Tibial nerve (tissue), 4 donors: ENCODE data around the gene ABCC4.

Source experiments
- EP300 ChIP-seq, 2 donors: sonication (generic); formaldehyde crosslinking; IDR thresholded peaks; one replicate each; pipeline ENCODE4 v1.6.1; 2017; ENCODE audit warnings: antibody characterized with exemption in 2 of 2, mild to moderate bottlenecking in 1 of 2
- POLR2A ChIP-seq, 2 donors: fragments of 450-650 bp; IDR thresholded peaks; one replicate each; pipeline ENCODE4 v1.6.1; 2017; ENCODE audit warnings: antibody characterized with exemption in 2 of 2, mild to moderate bottlenecking in 2 of 2, moderate library complexity in 2 of 2
- TF ChIP-seq, protein P1 (sequence below), 5 experiments: fragments of 200-600 bp in 3 of 5; fragments of 450-650 bp in 2 of 5; sonication (generic) in 3 of 5; IDR thresholded peaks; one replicate each; pipeline ENCODE4 v1.5.1; 2016 to 2019; ENCODE audit warnings: antibody characterized with exemption in 5 of 5, mild to moderate bottlenecking in 3 of 5, moderate library complexity in 2 of 5

DNA sequence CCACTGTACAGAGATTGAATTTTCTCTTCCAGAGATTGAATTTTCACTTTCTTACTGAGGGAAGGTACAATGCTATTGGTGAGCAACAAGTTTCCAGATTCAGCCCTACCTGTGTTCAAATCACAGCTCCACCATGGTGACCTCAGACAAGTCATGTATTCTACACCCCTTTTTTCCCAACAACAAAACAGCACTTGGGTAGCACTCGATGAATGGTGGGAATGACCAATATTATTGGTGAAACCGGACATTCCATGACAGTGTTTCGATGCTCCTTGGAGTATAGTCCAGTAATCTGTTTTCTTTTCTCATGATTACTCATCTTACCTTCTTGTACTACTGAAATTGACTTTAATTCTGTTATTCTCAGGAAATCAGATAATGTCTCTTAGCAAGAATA lies 322.7 kb downstream of the ABCC4 start:
- TF ChIP-seq POLR2A (IDR thresholded peaks at IDR 0.05) (no peak), EP300 (IDR thresholded peaks at IDR 0.05) (no peak)
- TF ChIP-seq, protein P1, sequence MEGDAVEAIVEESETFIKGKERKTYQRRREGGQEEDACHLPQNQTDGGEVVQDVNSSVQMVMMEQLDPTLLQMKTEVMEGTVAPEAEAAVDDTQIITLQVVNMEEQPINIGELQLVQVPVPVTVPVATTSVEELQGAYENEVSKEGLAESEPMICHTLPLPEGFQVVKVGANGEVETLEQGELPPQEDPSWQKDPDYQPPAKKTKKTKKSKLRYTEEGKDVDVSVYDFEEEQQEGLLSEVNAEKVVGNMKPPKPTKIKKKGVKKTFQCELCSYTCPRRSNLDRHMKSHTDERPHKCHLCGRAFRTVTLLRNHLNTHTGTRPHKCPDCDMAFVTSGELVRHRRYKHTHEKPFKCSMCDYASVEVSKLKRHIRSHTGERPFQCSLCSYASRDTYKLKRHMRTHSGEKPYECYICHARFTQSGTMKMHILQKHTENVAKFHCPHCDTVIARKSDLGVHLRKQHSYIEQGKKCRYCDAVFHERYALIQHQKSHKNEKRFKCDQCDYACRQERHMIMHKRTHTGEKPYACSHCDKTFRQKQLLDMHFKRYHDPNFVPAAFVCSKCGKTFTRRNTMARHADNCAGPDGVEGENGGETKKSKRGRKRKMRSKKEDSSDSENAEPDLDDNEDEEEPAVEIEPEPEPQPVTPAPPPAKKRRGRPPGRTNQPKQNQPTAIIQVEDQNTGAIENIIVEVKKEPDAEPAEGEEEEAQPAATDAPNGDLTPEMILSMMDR (IDR thresholded peaks at IDR 0.05): no peak
